Smooth muscle cell (in vitro differentiated cells): ENCODE measurements around the gene MRPL37. TPM values are rescaled to one million over a fixed set of nuclear protein-coding genes. Genes with fewer than 3 reads are reported as not detected.

Experiments
- DNase-seq: peaks from one replicate; lab custom pipeline; 2025; ENCODE audit not compliant: unreplicated experiment; lab: John Stamatoyannopoulos, UW
- H2AFZ ChIP-seq: fragments of 200-600 bp; sonication (generic); 2 replicates; pipeline ENCODE4 v1.6.0; 2016; ENCODE audit warnings: antibody characterized with exemption, low read depth, mild to moderate bottlenecking
- H3F3A ChIP-seq: fragments of 200-600 bp; sonication (generic); 2 replicates; pipeline ENCODE4 v1.6.0; 2017; ENCODE audit warnings: antibody characterized with exemption, low read depth
- H3K27ac ChIP-seq: fragments of 200-600 bp; sonication (generic); 2 replicates; pipeline ENCODE4 v1.5.1; 2016; ENCODE audit warnings: low read depth, mild to moderate bottlenecking
- H3K27me3 ChIP-seq: fragments of 200-600 bp; sonication (generic); 2 replicates; pipeline ENCODE4 v1.6.1; 2016; ENCODE audit warnings: low read depth, mild to moderate bottlenecking
- H3K36me3 ChIP-seq: fragments of 200-600 bp; sonication (generic); 2 replicates; pipeline ENCODE4 v1.5.1; 2016; ENCODE audit warnings: low read depth
- H3K4me1 ChIP-seq: fragments of 200-600 bp; sonication (generic); 2 replicates; pipeline ENCODE4 v1.5.1; 2016; ENCODE audit warnings: low read depth
- H3K4me2 ChIP-seq: fragments of 200-600 bp; sonication (generic); 2 replicates; pipeline ENCODE4 v1.6.0; 2016; ENCODE audit warnings: mild to moderate bottlenecking
- H3K4me3 ChIP-seq: fragments of 200-600 bp; sonication (generic); 2 replicates; pipeline ENCODE4 v1.5.1; 2016; ENCODE audit warnings: mild to moderate bottlenecking
- H3K79me2 ChIP-seq: fragments of 200-600 bp; sonication (generic); 2 replicates; pipeline ENCODE4 v1.6.0; 2016; ENCODE audit warnings: low read depth, mild to moderate bottlenecking
- H3K9ac ChIP-seq: fragments of 200-600 bp; sonication (generic); 2 replicates; pipeline ENCODE4 v1.6.0; 2016; ENCODE audit warnings: low read depth
- H3K9me3 ChIP-seq: fragments of 200-600 bp; sonication (generic); replicated peaks from 2 replicates; pipeline ENCODE4 v1.5.1; 2016; ENCODE audit warnings: low read depth
- H4K20me1 ChIP-seq: fragments of 200-600 bp; sonication (generic); 2 replicates; pipeline ENCODE4 v1.6.0; 2016; ENCODE audit warnings: low read depth
- CTCF ChIP-seq: fragments of 200-600 bp; sonication (generic); IDR thresholded peaks from 2 replicates; pipeline ENCODE4 v1.5.1; 2017; ENCODE audit warnings: borderline replicate concordance, mild to moderate bottlenecking, antibody characterized with exemption; ENCODE audit not compliant: insufficient read depth, poor library complexity, severe bottlenecking
- WGBS: methylation state at CpG from one replicate; pipeline ENCODE4 v1.1.7; 2016; ENCODE audit warnings: low lambda C conversion rate; 5-methylcytosine and 5-hydroxymethylcytosine counted together
- polyA plus RNA-seq: library from polyadenylated mRNA; unstranded; fragments of >200 nt; fragmentation: Nextera tagmentation; extraction: Ambion mirVana; gene quantifications from 2 replicates; pipeline ENCODE4 v1.2.1, GENCODE V29; 2016
- total RNA-seq: library from RNA; depleted of rRNA; stranded (reverse); fragments of >200 nt; gene quantifications from 2 replicates; pipeline ENCODE4 v1.2.3, GENCODE V29; 2014

MRPL37 gene
- total and polyA plus RNA-seq, 2 experiments from 2014 or later = 85.5 to 96.4 TPM

GRCh38 chr1:54157401-54157800, 42.6 kb upstream of the MRPL37 start:
- Histone ChIP-seq H3K9ac (no peak overlapping the region), H3F3A (no peaks in the 10 kb centered on the region), H3K27me3 (no peaks in the 10 kb centered on the region), H3K4me3 (no peak overlapping the region), H3K4me1 (peaks cover 3% of the 10 kb centered on the region), H3K36me3 (no peaks in the 10 kb centered on the region), H3K4me2 (no peak overlapping the region), H2AFZ (no peak overlapping the region), H3K9me3 (no peaks in the 10 kb centered on the region), H3K79me2 (no peaks in the 10 kb centered on the region), H3K27ac (no peak overlapping the region), H4K20me1 (no peaks in the 10 kb centered on the region)
- DNase-seq = no peak
- no peak for TF ChIP-seq CTCF
- 95% methylated on average over 6 of the region's 6 CpGs for WGBS

- no peak for TF ChIP-seq CTCF
- no peaks in the 10 kb centered on the region for H3K79me2 ChIP-seq
- no peak overlapping the region for H2AFZ ChIP-seq
- H4K20me1 ChIP-seq = no peaks in the 10 kb centered on the region
- no peaks in the 10 kb centered on the region for H3K27me3 ChIP-seq
- no peaks in the 10 kb centered on the region for H3K36me3 ChIP-seq
- no peaks in the 10 kb centered on the region for H3F3A ChIP-seq
- H3K9me3 ChIP-seq = no peaks in the 10 kb centered on the region
- no peak overlapping the region for H3K4me2 ChIP-seq
- no peak overlapping the region for H3K27ac ChIP-seq
- H3K4me1 ChIP-seq = peaks cover 3% of the 10 kb centered on the region
- no peak overlapping the region for H3K4me3 ChIP-seq
- no peak for DNase-seq
- 88% methylated on average over 3 of the region's 3 CpGs for WGBS
- H3K9ac ChIP-seq = no peak overlapping the region
These were observed 41.9 kb upstream of the MRPL37 start for GRCh38 chr1:54158071-54158470.

- Histone ChIP-seq H3K36me3 (no peaks in the 10 kb centered on the region), H3K79me2 (no peaks in the 10 kb centered on the region), H3K4me2 (no peak overlapping the region), H3K9me3 (no peaks in the 10 kb centered on the region), H3F3A (no peaks in the 10 kb centered on the region), H3K4me1 (no peaks in the 10 kb centered on the region), H3K27me3 (no peaks in the 10 kb centered on the region), H4K20me1 (no peaks in the 10 kb centered on the region), H3K4me3 (no peak overlapping the region), H3K9ac (no peak overlapping the region), H2AFZ (no peak overlapping the region), H3K27ac (no peak overlapping the region)
- DNase-seq = no peak
- no peak for TF ChIP-seq CTCF
- WGBS = 78% methylated on average over 4 of the region's 4 CpGs
These were observed 40.1 kb upstream of the MRPL37 start for GRCh38 chr1:54159733-54160316.

- no peak overlapping the region for H3K27ac ChIP-seq
- H3K4me2 ChIP-seq = no peak overlapping the region
- H3K79me2 ChIP-seq = no peaks in the 10 kb centered on the region
- no peaks in the 10 kb centered on the region for H3F3A ChIP-seq
- no peaks in the 10 kb centered on the region for H3K9me3 ChIP-seq
- no peak for TF ChIP-seq CTCF
- H3K4me1 ChIP-seq = no peaks in the 10 kb centered on the region
- no peaks in the 10 kb centered on the region for H4K20me1 ChIP-seq
- no peak overlapping the region for H2AFZ ChIP-seq
- WGBS = 70% methylated on average over 3 of the region's 3 CpGs
- H3K27me3 ChIP-seq = no peaks in the 10 kb centered on the region
- no peaks in the 10 kb centered on the region for H3K36me3 ChIP-seq
- no peak overlapping the region for H3K4me3 ChIP-seq
- DNase-seq = no peak
- no peak overlapping the region for H3K9ac ChIP-seq
These were observed 39.6 kb upstream of the MRPL37 start for GRCh38 chr1:54160351-54160750.
